Measurements from ENCODE around the gene VAC14. TPM values are rescaled to one million over a fixed set of nuclear protein-coding genes. Genes with fewer than 3 reads are reported as not detected.
A peak's percentile ranks its signal among the peaks of the same experiment; 100 is the strongest.

The VAC14 gene
- total and polyA plus RNA-seq, 2 of the 8 experiments (the other 6 are each of a cell fraction or from before 2014, with no cell fraction given) = 56.0 to 108 TPM

- no peaks in the 10 kb centered on the region; a peak in 2 of 7 replicates for H3K27me3 ChIP-seq (replicated peaks in 1 of 4; ENCODE audit: control insufficient read depth in 3 of 4, extremely low read depth in 1 of 4, insufficient read depth in 3 of 4, low read length in 3 of 4)
- CTCF ChIA-PET (ENCODE audit: partially characterized antibody) = interaction anchor here (0.6 to 6.1 kb wide), 55 partner anchors 8 to 703 kb away, joined by 3 to 65 read pairs (median 5); partner anchors contain the start of genes COG4 and DDX19A
- TF ChIP-seq SIN3A (conservative IDR thresholded peaks at IDR 0.05 in 1 of 2, IDR thresholded peaks at IDR 0.05 in 1 of 2; ENCODE audit: low read depth in 1 of 2, low read length in 2 of 2) (0 out of 4 replicates have a peak, but pooled peaks of 1 of the 2 experiments have one; percentile 41), RAD21 (IDR thresholded peaks at IDR 0.05 in 1 of 2, conservative IDR thresholded peaks at IDR 0.05 in 1 of 2; ENCODE audit: low read depth in 2 of 2, low read length in 2 of 2) (peak; percentile 97), HDAC2 (IDR thresholded peaks at IDR 0.05; ENCODE audit: borderline replicate concordance in 1 of 2, low read depth in 2 of 2, low read length in 2 of 2) (no peak), CTCF (IDR thresholded peaks at IDR 0.05; ENCODE audit: control extremely low read depth in 1 of 3, insufficient read depth in 1 of 3, low read depth in 1 of 3, low read length in 3 of 3) (peak; percentile 49 to 86 (median 83)), POU5F1 (IDR thresholded peaks at IDR 0.05; ENCODE audit: low read depth, low read length) (no peak), CBX8 (IDR thresholded peaks at IDR 0.05; ENCODE audit: borderline replicate concordance, low read depth, low read length) (no peak)
Observed at GRCh38 chr16:70653809-70654771, 146.9 kb downstream of the VAC14 start.

More at GRCh38 chr16:70653809-70654771, 146.9 kb downstream of the VAC14 start:
- Histone ChIP-seq H3K27ac (ENCODE audit: low read depth, low read length) (no peak overlapping the region), H4K91ac (replicated peaks; ENCODE audit: insufficient read length, low read length) (no peak overlapping the region), H2AFZ (ENCODE audit: low read length) (peak overlapping the region; percentile 28; the same call in 1 of the 2 replicates), H3K56ac (replicated peaks; ENCODE audit: insufficient read length, low read depth, low read length) (no peak overlapping the region), H3K36me3 (ENCODE audit: control insufficient read depth in 2 of 4, insufficient read depth in 4 of 4, low read length in 3 of 4) (no peaks in the 10 kb centered on the region), H3K18ac (ENCODE audit: extremely low read depth, low read length) (no peak overlapping the region), H3K14ac (ENCODE audit: insufficient read length) (no peak overlapping the region), H2BK120ac (replicated peaks; ENCODE audit: low read depth, low read length) (no peak overlapping the region), H2BK15ac (ENCODE audit: low read length) (no peak overlapping the region), H3K4me3 (ENCODE audit: extremely low read depth in 1 of 4, insufficient read depth in 2 of 4, low read depth in 3 of 4, low read length in 4 of 4) (no peak overlapping the region), H2BK5ac (ENCODE audit: low read depth, low read length) (no peak overlapping the region), H3K23me2 (ENCODE audit: low read depth, low read length) (no peaks in the 10 kb centered on the region), H3K9me3 (ENCODE audit: insufficient read depth in 2 of 2, low read depth in 1 of 2, low read length in 1 of 2) (no peaks in the 10 kb centered on the region), H3K4ac (replicated peaks; ENCODE audit: insufficient read length, low read depth, low read length) (no peak overlapping the region), H3K9ac (replicated peaks in 1 of 4; ENCODE audit: extremely low read depth in 1 of 4, low read depth in 3 of 4, low read length in 3 of 4) (no peak overlapping the region), H3K23ac (ENCODE audit: insufficient read length) (no peak overlapping the region), H3K4me2 (ENCODE audit: insufficient read depth in 1 of 2, low read depth in 2 of 2, low read length in 2 of 2) (no peak overlapping the region), H3K4me1 (replicated peaks in 1 of 4; ENCODE audit: control insufficient read depth in 3 of 4, insufficient read depth in 4 of 4, low read length in 3 of 4) (peaks cover 0 to 3% (median 0%) of the 10 kb centered on the region in 4 experiments; a peak in 3 of 7 replicates), H2AK5ac (ENCODE audit: low read depth, low read length) (peak overlapping the region; percentile 87; the same call in 1 of the 2 replicates), H4K5ac (ENCODE audit: insufficient read length, low read depth, low read length) (no peak overlapping the region), H4K20me1 (replicated peaks in 1 of 2; ENCODE audit: control insufficient read depth in 1 of 2, insufficient read depth in 2 of 2, low read length in 2 of 2) (peaks cover 0 to 2% of the 10 kb centered on the region in 2 experiments), H2BK20ac (ENCODE audit: low read length) (no peak overlapping the region), H4K8ac (ENCODE audit: extremely low read depth, insufficient read depth, low read length) (no peak overlapping the region), H3K79me1 (ENCODE audit: low read depth, low read length) (no peaks in the 10 kb centered on the region), H3K79me2 (ENCODE audit: control insufficient read depth in 1 of 2, insufficient read depth in 2 of 2, low read length in 2 of 2) (no peaks in the 10 kb centered on the region), H2BK12ac (ENCODE audit: low read depth, low read length) (0 out of 2 replicates have a peak overlapping the region, but pooled peaks have one; percentile 35)
- WGBS, 2 experiments (ENCODE audit: extremely low coverage in 1 of 2, insufficient coverage in 1 of 2, insufficient read length in 1 of 2, insufficient replicate concordance in 2 of 2, low coverage in 1 of 2, low lambda C conversion rate in 2 of 2, missing lambda C conversion rate in 1 of 2) = 74% methylated on average over 35 of the region's 35 CpGs; no CpG with 5 or more reads in 1 of the 2 experiments
- FAIRE-seq = peak; percentile 98
- POLR2A ChIA-PET (ENCODE audit: partially characterized antibody) = interaction anchor here (0.7 to 6.6 kb wide), 10 partner anchors 11 to 274 kb away, joined by 3 to 59 read pairs (median 4); no protein-coding TSS in a partner anchor
- DNase-seq (ENCODE audit: low read depth in 1 of 2, low spot score in 2 of 2) = peak; percentile 44 to 96
